SK-N-SH treated with all-trans-retinoic acid at 6 μM for 48 hours (cell line): ENCODE data around the gene CYP2U1.

ENCODE experiments used
- CSRNP3 ChIP-seq: fragments of 250-450 bp; sonication (Bioruptor Pico); IDR thresholded peaks from 2 replicates; pipeline ENCODE4 v1.5.1; 2021; ENCODE audit warnings: mild to moderate bottlenecking, moderate library complexity
- TSHZ2 ChIP-seq: fragments of 250-450 bp; sonication (Bioruptor Pico); IDR thresholded peaks from 2 replicates; pipeline ENCODE4 v1.5.0; 2020; ENCODE audit warnings: mild to moderate bottlenecking, moderate library complexity
- ZFP3 ChIP-seq: fragments of 250-450 bp; sonication (Bioruptor Pico); IDR thresholded peaks from 2 replicates; pipeline ENCODE4 v1.5.0; 2020; ENCODE audit warnings: mild to moderate bottlenecking, moderate library complexity

GRCh38 chr4:107996949-107997788, 65.8 kb downstream of the CYP2U1 start:
- TF ChIP-seq TSHZ2 (no peak), ZFP3 (CRISPR knock-in tag) (no peak), CSRNP3 (CRISPR knock-in tag) (no peak)
